GM19240 (cell line): ENCODE results near the gene SYDE2.
"Not testable (repeated sequence)": the region's sequence is repeated elsewhere in the genome, so short reads cannot be mapped to it uniquely, and the experiment has no call there.

ENCODE experiments used
- DNase-seq: peaks from one replicate; pipeline ENCODE4 v3.0.0; 2011; ENCODE audit warnings: low spot score; ENCODE audit not compliant: insufficient read length

Gene SYDE2

DNA sequence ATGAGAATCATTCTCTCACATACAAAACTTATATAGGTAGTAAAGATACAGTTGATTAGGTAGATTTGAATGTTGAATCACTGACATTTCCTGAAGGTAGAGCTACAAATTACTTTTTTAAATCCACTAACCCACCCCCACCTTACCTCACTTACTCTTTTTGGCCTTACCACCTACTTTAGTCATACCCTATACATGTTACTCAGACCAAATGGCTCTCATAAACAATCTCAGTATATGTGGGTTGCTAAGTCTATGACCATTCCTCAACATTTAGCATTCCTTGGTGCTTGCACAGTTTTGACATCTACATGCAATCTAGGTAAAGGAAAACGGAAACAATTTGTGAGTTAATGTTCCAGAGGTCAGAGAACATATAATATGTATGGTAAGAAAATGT is 26.3 kb downstream of the SYDE2 start:
- DNase-seq, result no peak

DNA sequence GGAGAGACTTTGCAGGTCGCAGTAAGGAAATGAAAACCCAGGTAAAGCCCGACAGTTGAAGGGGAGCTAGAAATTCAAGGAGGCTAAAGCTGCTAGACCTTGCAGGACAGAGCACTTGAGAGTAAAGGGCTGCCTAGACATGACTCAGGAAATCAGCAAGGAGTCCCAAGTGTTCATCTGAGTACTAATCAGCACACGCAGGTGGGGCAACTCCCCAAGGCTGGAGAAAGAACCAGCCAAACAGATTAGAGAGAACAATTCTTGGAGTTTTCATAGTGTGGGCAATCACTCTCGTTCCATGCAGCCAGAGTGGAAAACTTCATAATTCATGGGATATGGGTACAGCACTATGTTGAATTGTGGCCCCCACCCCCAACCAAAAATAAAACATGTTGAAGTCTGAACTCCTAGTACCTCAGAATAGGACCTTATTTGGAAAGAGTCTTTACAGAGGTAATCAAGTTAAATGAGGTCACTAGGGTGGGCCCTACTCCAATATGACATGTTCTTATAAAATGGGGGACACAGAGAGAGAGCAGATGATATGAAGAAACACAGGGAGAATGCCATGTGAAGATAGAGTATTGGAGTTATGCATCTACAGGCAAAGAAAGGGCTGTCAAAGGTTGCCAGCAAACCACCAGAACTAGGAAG is 28.0 kb downstream of the SYDE2 start:
- no peak for DNase-seq

DNA sequence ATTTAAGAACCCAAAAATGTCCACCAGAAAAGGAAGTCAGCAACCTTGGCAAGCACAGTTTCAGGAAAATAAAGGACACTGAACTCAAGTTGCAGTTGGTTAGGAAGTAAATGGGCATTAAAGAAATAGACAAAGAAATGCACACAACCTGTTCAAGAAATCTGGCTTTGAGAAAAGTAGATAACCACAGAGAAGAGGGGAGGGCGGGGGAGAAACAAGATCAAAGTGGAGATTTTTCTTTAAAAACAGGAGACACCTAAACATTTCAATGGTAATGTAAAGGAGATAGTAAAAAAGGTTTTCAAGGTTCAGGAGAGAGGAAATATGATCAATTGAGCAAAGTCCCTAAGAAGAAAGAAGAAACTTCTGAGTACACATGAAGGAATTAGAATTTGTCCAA is 29.1 kb downstream of the SYDE2 start:
- no peak for DNase-seq

DNA sequence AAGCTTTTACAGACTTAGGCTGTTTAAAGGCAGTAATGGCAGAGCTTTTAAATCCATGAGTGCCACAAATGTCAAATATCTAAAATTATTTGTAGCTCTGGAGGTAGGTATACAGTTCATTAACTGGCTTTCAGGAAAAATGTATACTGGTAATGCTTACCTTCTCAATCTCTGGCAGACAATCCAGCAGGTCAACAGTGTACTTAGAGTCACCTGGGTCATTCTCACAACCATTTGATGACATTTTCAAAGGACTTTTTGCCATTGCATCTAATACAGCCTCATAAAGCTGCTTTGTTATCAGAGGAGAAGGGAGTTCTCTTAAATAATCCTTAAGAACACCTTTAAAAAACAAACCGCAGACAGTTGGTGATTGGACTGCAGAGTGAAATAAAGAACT is 31.9 kb downstream of the SYDE2 start:
- DNase-seq, result no peak

DNA sequence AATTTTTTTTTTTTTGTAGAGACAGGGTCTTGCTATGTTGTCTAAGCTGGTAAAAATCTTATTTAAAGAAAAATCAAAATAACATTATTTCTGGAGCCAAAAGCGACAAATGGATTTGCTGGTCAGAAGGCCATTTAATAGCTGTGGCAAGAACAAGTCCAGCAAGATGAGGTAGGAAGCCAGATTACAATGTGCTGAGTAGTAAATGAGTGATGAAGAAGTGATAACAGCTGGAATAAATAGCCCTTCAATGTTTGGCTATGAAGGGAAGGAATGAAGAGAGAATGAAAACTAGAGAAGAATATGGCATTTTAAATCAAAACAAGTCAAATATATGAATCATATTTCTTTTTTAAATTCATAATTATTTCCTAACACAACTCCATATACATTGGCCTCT is 34.5 kb downstream of the SYDE2 start:
- DNase-seq, result no peak

DNA sequence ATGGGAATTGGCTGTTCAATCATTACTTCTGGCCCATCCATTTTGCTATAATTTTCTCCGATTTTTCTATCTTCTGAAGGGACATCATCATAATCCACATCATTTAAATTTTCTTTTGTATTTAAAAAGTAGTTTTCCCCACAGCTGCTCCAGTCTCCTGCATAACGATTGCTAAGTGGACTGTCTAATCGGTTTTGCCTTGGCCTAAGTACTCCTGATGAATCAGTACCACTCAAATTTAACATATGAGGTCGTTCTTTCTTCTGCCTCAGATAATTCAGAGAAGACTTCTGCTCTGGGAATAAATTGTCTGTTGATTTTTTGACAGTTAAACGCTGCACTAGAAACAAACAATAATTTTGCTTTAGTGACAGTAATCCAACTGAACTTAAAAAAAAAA is 41.9 kb downstream of the SYDE2 start:
- DNase-seq, result no peak

DNA sequence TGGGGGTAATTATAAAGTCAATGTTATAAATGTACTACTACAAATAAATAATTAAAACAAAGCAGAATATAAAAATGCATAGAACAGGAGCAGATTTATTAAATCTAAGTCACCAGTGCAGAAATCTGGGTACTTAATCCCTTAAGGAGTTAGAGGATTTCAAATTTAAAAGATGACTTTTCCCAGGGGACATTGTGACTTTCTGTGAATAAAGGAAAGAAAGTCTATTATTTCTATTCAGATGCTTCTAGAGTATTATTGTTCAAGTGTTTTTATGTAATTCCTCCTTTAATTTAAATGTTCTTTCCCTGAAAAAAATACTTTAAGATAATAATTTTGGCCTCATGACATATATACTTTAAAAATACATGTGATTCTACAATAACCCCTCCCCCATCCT is 43.4 kb downstream of the SYDE2 start:
- no peak for DNase-seq

DNA sequence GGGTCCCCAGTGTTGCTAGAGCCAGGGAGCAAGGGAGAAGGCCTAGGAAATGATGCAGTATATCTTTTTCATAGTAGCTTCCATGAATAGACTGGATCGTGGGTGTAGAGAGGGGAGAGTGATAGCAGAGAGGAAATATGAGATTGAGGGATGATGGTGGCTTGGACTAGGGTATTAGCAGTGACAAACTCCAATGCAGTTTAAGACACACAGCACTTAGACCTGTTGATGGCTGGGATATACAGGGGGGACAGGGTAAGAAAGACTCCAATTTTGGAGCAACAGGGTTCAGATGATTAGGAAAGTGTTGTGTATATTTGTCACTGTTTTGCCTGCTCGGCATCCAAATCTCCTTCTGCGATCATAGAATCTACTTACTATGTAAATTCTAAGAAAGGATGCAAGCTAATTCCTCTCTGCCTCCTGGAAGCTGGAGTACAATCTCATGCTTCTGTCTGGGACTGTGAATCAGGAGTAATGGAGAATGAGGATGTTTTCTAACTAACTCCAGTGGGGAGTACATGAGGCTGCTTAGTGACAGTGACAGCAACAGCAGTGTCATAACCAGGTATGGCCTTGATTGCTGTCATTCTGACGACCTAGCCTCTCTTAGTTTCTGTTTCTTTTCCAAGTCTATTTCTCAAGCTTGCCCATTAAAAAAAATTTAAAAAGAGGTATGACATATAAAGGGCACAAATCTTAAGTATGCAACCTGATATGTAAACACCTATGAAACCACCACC is 47.5 kb downstream of the SYDE2 start:
- DNase-seq, result no peak

DNA sequence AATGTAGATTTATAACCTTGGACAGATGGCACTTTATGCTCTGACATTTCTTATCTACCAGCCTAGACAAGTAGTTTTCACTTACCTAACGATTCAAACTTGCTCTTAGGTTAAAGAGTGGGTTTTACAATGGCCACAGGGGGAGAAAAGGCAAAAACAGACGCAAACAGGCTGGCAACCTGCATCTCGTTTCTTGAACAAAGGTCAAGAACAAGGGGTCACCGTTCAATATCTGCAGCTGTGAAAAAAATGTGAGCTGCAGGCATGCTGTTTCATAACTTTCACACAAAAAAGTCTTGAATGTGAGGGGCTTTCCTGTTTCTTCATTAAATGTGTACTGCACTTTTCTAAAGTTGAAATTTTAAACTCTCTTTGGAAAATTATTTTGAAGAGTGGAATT is 49.4 kb downstream of the SYDE2 start:
- no peak for DNase-seq

DNA sequence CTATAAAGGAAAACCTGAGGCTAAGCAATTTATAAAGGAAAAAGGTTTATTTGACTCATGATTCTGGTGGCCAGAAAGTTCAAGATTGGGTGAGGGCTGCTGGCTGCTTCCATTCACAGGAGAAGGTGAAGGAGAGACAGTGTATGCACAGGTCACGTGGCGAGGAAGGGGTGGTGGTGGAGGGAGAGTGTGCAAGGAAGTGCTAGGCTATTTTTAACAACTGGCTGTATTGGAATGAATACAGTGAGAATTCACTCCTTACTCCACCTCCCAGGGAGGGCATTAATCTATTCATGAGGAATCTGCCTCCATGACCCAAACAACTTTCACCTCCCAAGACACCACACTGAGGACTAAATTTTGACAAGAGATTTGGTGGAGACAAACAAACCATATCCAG is 51.0 kb downstream of the SYDE2 start:
- no peak for DNase-seq

DNA sequence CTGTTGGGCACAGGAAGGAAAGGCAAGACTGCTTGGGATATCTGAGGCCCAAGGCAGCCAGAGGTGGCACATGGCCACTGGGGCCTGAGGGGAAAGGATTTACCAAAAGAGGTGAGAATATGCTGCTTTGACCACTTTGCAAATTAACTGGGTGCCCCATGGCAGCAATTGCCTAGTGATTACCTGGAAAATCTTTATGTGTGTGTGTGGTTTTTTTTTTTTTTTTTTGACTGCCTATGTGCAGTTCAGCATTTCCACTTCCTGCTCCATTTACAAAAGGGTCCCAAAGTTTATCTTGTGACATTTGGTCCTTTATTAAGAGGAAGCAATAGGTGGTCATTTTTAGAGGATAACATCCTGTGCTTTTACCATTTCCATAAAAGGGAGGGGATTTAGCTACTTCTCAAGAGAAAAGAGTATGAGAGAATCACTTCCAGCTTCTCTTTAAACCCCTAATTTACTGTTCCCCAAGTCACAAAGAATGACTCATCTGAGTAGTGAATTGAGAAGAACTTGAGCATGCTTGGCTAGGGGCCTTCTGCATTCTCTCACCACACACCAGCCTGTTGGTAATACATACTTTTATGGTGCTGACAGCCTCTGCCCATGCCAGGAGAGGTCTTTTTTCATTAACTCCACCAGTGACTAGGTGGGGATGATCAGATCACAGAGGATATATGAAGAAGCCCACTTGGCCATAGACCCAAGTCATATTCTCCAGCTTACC is 52.1 kb downstream of the SYDE2 start:
- peak; percentile 4 for DNase-seq

DNA sequence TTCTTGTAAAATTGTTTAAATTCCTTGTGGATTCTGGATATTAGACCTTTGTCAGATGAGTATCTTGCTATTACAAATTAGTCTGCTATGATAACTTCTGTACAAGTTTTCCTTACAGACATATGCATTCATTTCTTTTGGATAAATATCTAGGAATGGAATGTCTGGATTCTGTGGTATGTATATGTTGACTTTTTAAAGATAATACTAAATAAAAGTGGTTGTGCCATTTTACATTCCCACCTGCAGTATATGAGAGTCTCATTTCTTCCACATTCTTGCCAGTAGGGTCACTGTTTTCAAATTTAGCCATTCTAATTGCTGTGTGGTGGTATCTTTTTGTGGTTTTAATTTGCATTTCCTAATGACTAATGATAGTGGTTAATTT is 53.9 kb downstream of the SYDE2 start:
- DNase-seq, result no peak

DNA sequence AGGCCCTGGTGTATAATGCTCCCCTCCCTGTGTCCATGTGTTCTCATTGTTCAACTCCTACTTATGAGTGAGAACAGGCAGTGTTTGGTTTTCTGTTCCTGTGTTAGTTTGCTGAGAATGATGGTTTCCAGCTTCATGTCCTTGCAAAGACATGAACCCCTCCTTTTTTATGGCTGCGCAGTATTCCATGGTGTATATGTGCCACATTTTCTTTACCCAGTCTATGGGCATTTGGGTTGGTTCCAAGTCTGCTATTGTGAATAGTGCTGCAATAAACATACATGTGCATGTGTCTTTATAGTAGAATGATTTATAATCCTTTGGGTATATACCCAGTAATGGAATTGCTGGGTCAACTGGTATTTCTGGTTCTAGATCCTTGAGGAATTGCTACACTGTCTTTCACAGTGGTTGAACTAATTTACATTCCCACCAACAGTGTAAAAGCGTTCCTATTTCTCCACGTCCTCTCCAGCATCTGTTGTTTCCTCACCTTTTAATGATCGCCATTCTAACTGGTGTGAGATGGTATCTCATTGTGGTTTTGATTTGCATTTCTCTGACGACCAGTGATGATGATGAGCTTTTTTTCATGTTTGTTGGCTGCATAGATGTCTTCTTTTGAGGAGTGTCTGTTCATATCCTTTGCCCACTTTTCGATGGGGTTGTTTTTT is 54.4 kb downstream of the SYDE2 start:
- not testable (repeated sequence) for DNase-seq

DNA sequence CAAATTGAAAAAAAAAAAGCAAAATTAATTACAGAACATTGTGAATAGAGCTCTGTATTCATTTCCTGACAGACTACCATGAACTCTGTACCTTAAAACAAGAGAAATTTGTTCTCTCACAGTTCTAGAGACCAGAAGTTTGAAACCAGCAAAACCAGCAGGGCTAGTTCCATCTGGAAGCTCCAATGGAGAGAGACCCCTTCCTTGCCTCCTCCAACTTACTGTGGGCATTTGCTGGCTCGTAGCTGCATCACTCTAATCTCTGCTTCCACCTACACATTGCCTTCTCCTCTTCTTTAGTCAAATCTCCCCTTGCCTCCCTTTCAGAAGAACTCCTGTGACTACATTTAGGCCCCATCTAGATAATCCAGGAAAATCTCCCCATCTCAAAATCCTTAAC is 56.5 kb downstream of the SYDE2 start:
- DNase-seq, result no peak

DNA sequence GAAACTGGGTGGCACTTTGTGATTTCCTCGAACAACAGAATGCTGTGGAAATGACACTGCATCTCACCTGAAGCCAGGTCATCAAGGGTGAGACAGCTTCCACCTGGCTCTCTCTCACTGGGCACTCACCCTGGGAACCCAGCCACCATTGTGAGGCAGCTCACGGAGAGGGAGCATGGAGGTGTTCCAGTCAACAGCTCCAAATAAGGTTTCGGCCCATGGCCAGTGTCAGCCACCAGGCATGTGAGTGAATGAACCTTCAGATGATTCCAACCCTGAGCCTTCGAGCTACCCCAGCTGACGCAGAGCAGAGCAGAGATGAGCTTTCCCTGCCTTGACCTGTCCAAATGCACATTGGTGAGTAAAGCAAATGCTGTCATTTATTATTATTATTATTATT is 58.1 kb downstream of the SYDE2 start:
- no peak for DNase-seq

DNA sequence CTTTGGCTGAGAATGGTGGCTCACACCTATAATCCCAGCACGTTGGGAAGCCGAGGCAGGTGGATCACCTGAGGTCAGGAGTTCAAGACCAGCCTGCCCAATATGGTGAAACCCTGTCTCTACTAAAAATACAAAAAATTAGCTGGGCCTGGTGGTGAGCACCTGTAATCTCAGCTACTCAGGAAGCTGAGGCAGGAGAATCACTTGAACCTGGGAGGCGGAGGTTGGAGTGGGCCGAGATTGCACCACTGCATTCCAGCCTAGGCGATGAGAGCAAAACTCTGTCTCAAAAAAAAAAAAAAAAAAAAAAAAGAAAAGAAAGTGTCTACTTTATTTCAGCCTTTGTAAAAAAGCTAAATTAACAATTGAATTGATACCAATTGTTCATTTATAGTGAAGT is 62.4 kb downstream of the SYDE2 start:
- DNase-seq, result not testable (repeated sequence)

DNA sequence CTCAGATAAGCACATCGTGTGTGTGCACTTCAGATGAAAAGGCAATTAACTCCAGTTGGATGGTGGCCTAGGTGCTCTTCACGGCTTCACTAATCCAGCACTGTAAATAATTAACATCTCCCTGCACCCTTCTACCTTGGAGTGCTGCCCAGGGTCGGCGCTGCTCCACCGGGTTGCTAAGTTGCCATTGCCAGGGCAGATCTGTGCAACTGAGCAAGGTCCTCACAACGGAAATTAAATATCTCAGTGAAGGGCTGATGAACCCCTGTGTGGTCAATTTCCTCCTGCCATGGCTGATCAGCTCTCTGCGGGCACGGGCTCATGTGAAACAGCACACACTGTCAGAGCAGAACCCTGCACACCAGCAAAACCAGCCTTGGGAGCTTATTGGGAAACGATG is 63.2 kb downstream of the SYDE2 start:
- no peak for DNase-seq

DNA sequence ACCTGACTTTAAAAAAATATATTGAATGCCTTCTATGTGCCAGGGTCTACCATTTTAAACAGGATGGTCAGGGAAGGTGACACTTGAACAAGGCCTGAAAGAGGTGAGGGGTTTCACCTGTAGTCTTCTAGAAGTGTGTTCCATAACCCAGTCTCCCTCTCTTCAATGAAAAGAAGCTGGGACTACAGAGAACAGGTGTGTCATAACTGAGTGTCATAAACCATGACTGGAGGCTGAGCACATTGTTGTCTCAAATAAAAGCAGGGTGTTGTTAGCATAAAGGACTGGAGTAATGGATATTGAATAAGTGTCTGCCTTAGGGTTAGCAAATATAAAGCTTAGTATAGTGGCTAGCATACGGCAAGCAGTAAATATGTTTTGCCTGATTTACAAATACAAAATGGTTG is 65.4 kb downstream of the SYDE2 start:
- no peak for DNase-seq

DNA sequence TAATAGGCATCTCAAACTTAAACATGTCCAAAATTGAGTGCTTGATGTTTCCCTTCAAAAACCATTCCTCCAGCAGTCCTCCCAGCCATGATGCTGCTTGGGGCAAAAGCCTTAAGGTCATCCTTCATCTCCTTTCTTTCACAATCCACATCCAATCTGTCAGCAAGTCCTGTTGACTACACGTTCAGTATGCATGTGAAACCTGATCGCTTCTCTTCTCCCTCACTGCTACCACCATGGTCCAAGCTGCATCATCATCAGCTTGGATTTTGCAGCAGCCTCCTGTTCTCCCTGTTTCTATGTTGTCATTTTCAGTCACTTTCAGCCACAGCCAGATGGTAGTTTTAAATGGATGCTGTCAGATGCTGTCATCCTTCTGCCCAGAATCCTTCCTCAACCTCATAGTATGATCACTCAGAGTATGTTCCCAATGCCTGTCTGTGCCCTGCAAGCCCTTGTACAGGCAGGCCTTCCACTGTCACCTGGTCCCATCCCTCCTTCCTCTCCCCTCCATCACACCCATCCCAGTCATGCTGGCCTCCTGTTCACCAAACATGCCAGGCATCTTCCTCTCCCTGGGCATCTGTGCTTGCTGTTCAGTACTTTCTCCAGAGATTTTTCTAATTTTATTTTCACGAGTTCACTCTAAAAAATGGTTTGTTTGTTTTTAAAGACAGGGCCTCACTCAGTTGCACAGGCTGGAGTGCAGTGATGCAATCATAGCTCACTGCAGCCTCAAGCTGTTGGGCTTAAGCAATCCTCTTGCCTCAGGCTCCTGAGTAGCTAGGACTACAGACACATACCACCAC is 66.0 kb downstream of the SYDE2 start:
- no peak for DNase-seq

DNA sequence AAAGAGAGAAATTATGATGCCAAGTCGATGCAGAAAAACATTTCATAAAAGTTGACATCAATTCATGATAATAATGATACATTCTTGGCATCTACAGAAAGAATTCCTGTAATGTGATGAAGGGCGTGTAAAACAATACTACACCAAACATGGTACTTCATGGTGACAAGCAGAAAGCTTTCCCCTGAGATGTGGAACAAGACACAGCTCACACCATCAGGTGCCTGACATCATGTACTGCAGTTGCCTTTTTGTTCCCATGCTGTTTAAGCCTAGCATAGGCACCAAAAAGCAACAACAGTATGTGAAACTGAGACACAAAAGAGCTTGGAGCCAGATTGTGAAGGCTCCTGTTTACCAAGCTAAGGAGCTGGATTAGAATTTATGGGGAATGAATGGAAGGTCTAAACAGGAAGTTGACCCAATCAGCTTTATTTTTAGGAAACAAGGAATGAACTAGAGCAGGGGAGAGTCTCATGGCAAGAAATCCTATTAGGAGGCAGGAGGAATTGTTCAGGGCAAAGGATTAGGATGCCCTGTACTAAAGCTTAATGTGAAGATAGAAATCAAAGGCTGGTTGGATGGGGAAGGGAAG is 67.2 kb downstream of the SYDE2 start:
- no peak for DNase-seq
